Ascending aorta (tissue), 2 donors: ENCODE measurements around the gene LAX1. TPM values are rescaled to one million over a fixed set of nuclear protein-coding genes. Genes with fewer than 3 reads are reported as not detected.

Source experiments
- DNase-seq, 2 donors: peaks; one replicate each; pipeline ENCODE4 v3.0.0-alpha.2; 2019; ENCODE audit warnings: low spot score in 2 of 2
- H3K27ac ChIP-seq, 2 donors: fragments of 200-600 bp; sonication (generic); one replicate each; pipeline ENCODE4 v1.5.1; 2016 to 2017; ENCODE audit warnings: mild to moderate bottlenecking in 1 of 2
- H3K27me3 ChIP-seq: fragments of 200-600 bp; sonication (generic); one replicate; pipeline ENCODE4 v1.5.1; 2017
- H3K36me3 ChIP-seq, 2 donors: fragments of 200-600 bp; sonication (generic); one replicate each; pipeline ENCODE4 v1.5.1; 2016
- H3K4me1 ChIP-seq, 2 donors: fragments of 200-600 bp; sonication (generic); one replicate each; pipeline ENCODE4 v1.5.1; 2016 to 2017; ENCODE audit warnings: mild to moderate bottlenecking in 1 of 2
- H3K4me3 ChIP-seq, 2 donors: fragments of 200-600 bp; sonication (generic); one replicate each; pipeline ENCODE4 v1.5.1; 2016 to 2017; ENCODE audit warnings: mild to moderate bottlenecking in 1 of 2
- H3K9me3 ChIP-seq, 2 donors: fragments of 200-600 bp; sonication (generic); one replicate each; pipeline ENCODE4 v1.5.1; 2016
- intact Hi-C: fragments of 100-400 bp; cut with DNase I; formaldehyde crosslinking; loops from one replicate; pipeline ENCODE4 v1.15.1; 2023
- total RNA-seq: library from RNA; depleted of rRNA; stranded (reverse); fragments of >200 nt; gene quantifications from one replicate; pipeline ENCODE4 v1.1.0, GENCODE V29; 2016
- TF ChIP-seq, protein P1 (sequence below), 3 experiments: fragments of 200-600 bp in 2 of 3; fragments of 450-650 bp in 1 of 3; sonication (generic) in 2 of 3; IDR thresholded peaks; one replicate each; pipeline ENCODE4 v1.5.1; 2016 to 2019; ENCODE audit warnings: antibody characterized with exemption in 3 of 3, mild to moderate bottlenecking in 1 of 3, moderate library complexity in 1 of 3

LAX1 gene
- total RNA-seq, 1 donor from 2014 or later, result not detected

DNA sequence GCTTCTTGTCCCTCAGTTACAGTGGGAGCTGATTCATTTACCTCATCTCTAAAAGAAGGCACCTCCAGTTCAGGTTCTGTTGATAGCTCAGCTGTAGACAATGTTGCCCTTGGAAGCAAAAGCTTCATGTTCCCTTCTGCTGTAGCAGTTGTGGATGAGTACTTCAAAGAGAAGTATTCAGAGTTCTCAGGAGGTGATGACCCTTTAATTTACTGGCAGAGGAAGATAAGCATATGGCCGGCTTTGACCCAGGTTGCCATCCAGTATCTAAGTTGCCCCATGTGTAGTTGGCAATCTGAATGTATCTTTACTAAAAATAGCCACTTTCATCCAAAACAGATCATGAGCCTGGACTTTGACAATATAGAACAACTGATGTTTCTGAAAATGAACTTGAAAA is 35.0 kb downstream of the LAX1 start:
- Histone ChIP-seq H3K36me3 (peaks cover 7 to 18% of the 10 kb centered on the region in 2 donors), H3K4me3 (peak overlapping the region in 1 of 2 donors; percentile 31), H3K9me3 (no peaks in the 10 kb centered on the region), H3K4me1 (peaks cover 9 to 41% of the 10 kb centered on the region in 2 donors), H3K27ac (peak overlapping the region in 1 of 2 donors; percentile 15), H3K27me3 (no peaks in the 10 kb centered on the region)
- intact Hi-C loops, result loop anchor here (5.0 to 10.0 kb wide), 5 partner anchors 57 to 707 kb away; partner anchors contain the start of gene ATP2B4
- no peak for DNase-seq
- TF ChIP-seq, protein P1, sequence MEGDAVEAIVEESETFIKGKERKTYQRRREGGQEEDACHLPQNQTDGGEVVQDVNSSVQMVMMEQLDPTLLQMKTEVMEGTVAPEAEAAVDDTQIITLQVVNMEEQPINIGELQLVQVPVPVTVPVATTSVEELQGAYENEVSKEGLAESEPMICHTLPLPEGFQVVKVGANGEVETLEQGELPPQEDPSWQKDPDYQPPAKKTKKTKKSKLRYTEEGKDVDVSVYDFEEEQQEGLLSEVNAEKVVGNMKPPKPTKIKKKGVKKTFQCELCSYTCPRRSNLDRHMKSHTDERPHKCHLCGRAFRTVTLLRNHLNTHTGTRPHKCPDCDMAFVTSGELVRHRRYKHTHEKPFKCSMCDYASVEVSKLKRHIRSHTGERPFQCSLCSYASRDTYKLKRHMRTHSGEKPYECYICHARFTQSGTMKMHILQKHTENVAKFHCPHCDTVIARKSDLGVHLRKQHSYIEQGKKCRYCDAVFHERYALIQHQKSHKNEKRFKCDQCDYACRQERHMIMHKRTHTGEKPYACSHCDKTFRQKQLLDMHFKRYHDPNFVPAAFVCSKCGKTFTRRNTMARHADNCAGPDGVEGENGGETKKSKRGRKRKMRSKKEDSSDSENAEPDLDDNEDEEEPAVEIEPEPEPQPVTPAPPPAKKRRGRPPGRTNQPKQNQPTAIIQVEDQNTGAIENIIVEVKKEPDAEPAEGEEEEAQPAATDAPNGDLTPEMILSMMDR (IDR thresholded peaks at IDR 0.05), result no peak

DNA sequence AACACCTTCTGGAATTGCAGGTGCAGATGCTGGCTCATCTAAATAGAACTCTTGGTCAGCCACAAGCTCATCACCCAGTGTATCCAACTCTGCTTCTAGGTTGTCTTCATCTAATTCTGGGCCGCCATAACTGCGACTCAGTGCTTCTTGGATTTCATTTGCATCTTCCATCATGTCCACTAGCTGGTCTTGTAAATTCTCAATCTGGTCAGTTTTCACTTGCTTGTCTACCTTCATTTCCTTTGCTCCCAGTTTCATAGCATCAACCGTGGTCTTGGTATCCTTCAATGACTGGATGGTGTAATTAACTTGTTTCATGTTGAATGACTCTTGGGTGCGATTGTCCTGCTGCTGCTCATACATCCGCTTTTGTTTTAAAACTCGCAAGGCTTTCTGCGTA is 40.7 kb downstream of the LAX1 start:
- no peak overlapping the region for H3K4me3 ChIP-seq
- intact Hi-C loops, result no loop called here
- H3K36me3 ChIP-seq, result peaks cover 6 to 21% of the 10 kb centered on the region in 2 donors
- H3K4me1 ChIP-seq, result peaks cover 4 to 28% of the 10 kb centered on the region in 2 donors
- H3K27me3 ChIP-seq, result no peaks in the 10 kb centered on the region
- no peaks in the 10 kb centered on the region for H3K9me3 ChIP-seq
- TF ChIP-seq, protein P1 (IDR thresholded peaks at IDR 0.05), result no peak
- DNase-seq, result no peak
- no peak overlapping the region for H3K27ac ChIP-seq

GRCh38 chr1:203807196-203807595 is 42.2 kb downstream of the LAX1 start:
- TF ChIP-seq, protein P1 (IDR thresholded peaks at IDR 0.05), result no peak
- Histone ChIP-seq H3K27ac (no peak overlapping the region), H3K27me3 (no peaks in the 10 kb centered on the region), H3K4me3 (no peak overlapping the region), H3K36me3 (peaks cover 6 to 29% of the 10 kb centered on the region in 2 donors), H3K4me1 (peaks cover 4 to 25% of the 10 kb centered on the region in 2 donors), H3K9me3 (no peaks in the 10 kb centered on the region)
- intact Hi-C loops, result no loop called here
- no peak for DNase-seq

GRCh38 chr1:203813581-203814341 is 48.8 kb downstream of the LAX1 start:
- intact Hi-C loops, result no loop called here
- Histone ChIP-seq H3K4me1 (peaks cover 4 to 14% of the 10 kb centered on the region in 2 donors), H3K9me3 (no peaks in the 10 kb centered on the region), H3K36me3 (peaks cover 33 to 44% of the 10 kb centered on the region in 2 donors), H3K27ac (no peak overlapping the region), H3K27me3 (no peaks in the 10 kb centered on the region), H3K4me3 (no peak overlapping the region)
- DNase-seq, result no peak
- TF ChIP-seq, protein P1 (IDR thresholded peaks at IDR 0.05), result no peak

DNA sequence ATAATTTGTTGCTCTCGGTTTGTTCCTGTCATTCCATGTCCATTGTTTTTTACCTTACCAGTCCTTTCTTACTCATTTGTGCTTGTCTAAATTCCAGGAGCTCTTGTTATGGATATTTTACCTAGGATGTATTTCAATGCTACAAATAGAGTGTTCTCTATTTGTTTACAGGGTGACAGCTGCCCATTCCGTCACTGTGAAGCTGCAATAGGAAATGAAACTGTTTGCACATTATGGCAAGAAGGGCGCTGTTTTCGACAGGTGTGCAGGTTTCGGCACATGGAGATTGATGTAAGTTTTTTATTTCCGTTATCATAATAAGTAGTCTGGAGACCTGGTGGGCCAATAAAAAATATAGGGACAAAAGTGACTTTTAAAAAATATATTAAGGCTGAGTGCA is 53.4 kb downstream of the LAX1 start:
- intact Hi-C loops, result no loop called here

More for the DNA sequence above, 53.4 kb downstream of the LAX1 start:
- Histone ChIP-seq H3K27ac (no peak overlapping the region), H3K4me3 (no peak overlapping the region), H3K36me3 (peaks cover 64 to 74% of the 10 kb centered on the region in 2 donors), H3K4me1 (no peaks in the 10 kb centered on the region), H3K27me3 (no peaks in the 10 kb centered on the region), H3K9me3 (no peaks in the 10 kb centered on the region)
- TF ChIP-seq, protein P1 (IDR thresholded peaks at IDR 0.05), result no peak
- no peak for DNase-seq
